ENCODE results near the gene ARAP2.

Gene ARAP2

DNA sequence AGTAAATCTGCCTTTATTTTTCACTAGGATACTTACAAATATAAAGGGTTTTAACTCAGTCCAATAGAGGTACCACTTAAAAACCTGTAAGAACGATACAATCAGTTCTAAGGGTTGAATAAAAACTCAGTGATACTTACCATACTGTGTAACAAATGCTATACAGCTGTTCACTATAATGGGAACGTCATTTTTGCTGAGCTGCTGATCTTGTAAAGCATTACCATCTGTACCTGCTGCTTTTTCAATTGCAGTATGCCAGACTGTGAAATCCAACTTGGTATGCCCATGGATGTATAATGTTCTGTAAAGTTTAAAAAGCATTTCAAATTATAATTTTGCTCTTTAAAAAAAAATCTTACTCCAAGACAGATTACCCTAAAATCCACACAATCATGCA, 111.2 kb downstream of the ARAP2 start:
- Histone ChIP-seq H3F3A (ENCODE audit: low read depth) (no peaks in the 10 kb centered on the region), H2AFZ (ENCODE audit: low read length) (no peak overlapping the region), H3K9me3 (ENCODE audit: insufficient read depth, low read depth, low read length) (no peaks in the 10 kb centered on the region), H3K4me1 (ENCODE audit: insufficient read depth, low read length, poor library complexity, severe bottlenecking) (no peaks in the 10 kb centered on the region), H3K27me3 (ENCODE audit: insufficient read depth, low read length, poor library complexity, severe bottlenecking) (no peaks in the 10 kb centered on the region), H3K9me2 (replicated peaks; ENCODE audit: low read depth, low read length) (no peaks in the 10 kb centered on the region), H3K4me2 (ENCODE audit: low read depth, low read length, poor library complexity, severe bottlenecking) (no peak overlapping the region), H3K9ac (ENCODE audit: low read depth, low read length, poor library complexity, severe bottlenecking) (no peak overlapping the region), H3K4me3 (ENCODE audit: low read length, poor library complexity, severe bottlenecking) (no peak overlapping the region), H3K36me3 (ENCODE audit: insufficient read depth, low read length) (peaks cover 9% of the 10 kb centered on the region), H3K79me2 (ENCODE audit: insufficient read depth, low read length) (no peaks in the 10 kb centered on the region), H4K20me1 (ENCODE audit: insufficient read depth, low read length, poor library complexity, severe bottlenecking) (no peaks in the 10 kb centered on the region)
- TF ChIP-seq EZH2phosphoT487 (IDR thresholded peaks at IDR 0.05; ENCODE audit: borderline replicate concordance), result no peak
- TF ChIP-seq, protein P1, sequence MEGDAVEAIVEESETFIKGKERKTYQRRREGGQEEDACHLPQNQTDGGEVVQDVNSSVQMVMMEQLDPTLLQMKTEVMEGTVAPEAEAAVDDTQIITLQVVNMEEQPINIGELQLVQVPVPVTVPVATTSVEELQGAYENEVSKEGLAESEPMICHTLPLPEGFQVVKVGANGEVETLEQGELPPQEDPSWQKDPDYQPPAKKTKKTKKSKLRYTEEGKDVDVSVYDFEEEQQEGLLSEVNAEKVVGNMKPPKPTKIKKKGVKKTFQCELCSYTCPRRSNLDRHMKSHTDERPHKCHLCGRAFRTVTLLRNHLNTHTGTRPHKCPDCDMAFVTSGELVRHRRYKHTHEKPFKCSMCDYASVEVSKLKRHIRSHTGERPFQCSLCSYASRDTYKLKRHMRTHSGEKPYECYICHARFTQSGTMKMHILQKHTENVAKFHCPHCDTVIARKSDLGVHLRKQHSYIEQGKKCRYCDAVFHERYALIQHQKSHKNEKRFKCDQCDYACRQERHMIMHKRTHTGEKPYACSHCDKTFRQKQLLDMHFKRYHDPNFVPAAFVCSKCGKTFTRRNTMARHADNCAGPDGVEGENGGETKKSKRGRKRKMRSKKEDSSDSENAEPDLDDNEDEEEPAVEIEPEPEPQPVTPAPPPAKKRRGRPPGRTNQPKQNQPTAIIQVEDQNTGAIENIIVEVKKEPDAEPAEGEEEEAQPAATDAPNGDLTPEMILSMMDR (conservative IDR thresholded peaks at IDR 0.05; ENCODE audit: low read length), result no peak

DNA sequence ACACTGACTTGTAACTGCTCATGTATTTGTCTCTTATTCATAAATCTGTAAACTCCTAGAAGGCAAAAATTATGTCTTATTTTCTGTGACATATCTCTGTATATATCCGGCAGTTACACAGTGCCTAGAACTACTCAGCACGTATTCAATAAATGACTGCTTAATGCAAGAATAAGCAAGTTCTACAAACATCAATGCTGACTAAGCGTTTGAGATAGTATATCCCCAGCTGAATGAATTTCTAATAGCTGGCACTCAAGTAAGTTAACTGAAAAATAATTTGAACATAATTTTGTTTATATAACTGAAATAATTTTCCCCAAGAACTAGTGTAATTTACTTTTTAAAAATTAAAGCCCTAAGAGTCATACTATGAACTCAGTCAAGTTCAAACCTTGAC, 113.7 kb downstream of the ARAP2 start:
- Histone ChIP-seq H3K36me3 (ENCODE audit: insufficient read depth, low read length) (peaks cover 12% of the 10 kb centered on the region), H3K9ac (ENCODE audit: low read depth, low read length, poor library complexity, severe bottlenecking) (no peak overlapping the region), H3K79me2 (ENCODE audit: insufficient read depth, low read length) (no peaks in the 10 kb centered on the region), H3K4me3 (ENCODE audit: low read length, poor library complexity, severe bottlenecking) (no peak overlapping the region), H3F3A (ENCODE audit: low read depth) (no peaks in the 10 kb centered on the region), H2AFZ (ENCODE audit: low read length) (no peak overlapping the region), H3K9me3 (ENCODE audit: insufficient read depth, low read depth, low read length) (no peaks in the 10 kb centered on the region), H4K20me1 (ENCODE audit: insufficient read depth, low read length, poor library complexity, severe bottlenecking) (no peaks in the 10 kb centered on the region), H3K4me1 (ENCODE audit: insufficient read depth, low read length, poor library complexity, severe bottlenecking) (no peaks in the 10 kb centered on the region), H3K27me3 (ENCODE audit: insufficient read depth, low read length, poor library complexity, severe bottlenecking) (no peaks in the 10 kb centered on the region), H3K9me2 (replicated peaks; ENCODE audit: low read depth, low read length) (no peaks in the 10 kb centered on the region), H3K4me2 (ENCODE audit: low read depth, low read length, poor library complexity, severe bottlenecking) (no peak overlapping the region)
- TF ChIP-seq, protein P1 (conservative IDR thresholded peaks at IDR 0.05; ENCODE audit: low read length), result no peak
- no peak for TF ChIP-seq EZH2phosphoT487 (IDR thresholded peaks at IDR 0.05; ENCODE audit: borderline replicate concordance)

DNA sequence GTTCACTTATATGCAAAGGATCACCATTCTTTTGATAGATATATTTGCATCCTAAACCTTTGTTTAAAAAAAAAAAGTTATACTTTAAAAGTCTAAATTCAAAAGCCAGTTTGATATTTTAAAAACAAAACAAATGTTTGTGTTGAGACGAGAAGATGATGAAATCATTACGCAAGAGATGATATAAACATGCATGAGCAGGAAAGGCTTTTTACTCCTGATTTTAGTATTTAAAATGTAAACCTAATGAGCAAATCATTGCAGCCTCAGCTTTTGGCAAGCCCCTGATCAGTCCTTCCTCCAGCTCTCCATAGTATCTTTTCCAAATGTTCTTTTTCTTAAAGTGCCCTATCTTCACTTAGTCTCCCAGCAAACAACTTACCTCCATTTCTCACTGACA, 115.6 kb downstream of the ARAP2 start:
- peaks cover 15% of the 10 kb centered on the region for H3K36me3 ChIP-seq (ENCODE audit: insufficient read depth, low read length)
- no peaks in the 10 kb centered on the region for H3K79me2 ChIP-seq (ENCODE audit: insufficient read depth, low read length)
- H3K9me2 ChIP-seq (replicated peaks; ENCODE audit: low read depth, low read length), result no peaks in the 10 kb centered on the region
- TF ChIP-seq EZH2phosphoT487 (IDR thresholded peaks at IDR 0.05; ENCODE audit: borderline replicate concordance), result no peak
- TF ChIP-seq, protein P1 (conservative IDR thresholded peaks at IDR 0.05; ENCODE audit: low read length), result no peak
- no peak overlapping the region for H3K4me2 ChIP-seq (ENCODE audit: low read depth, low read length, poor library complexity, severe bottlenecking)
- H3K9ac ChIP-seq (ENCODE audit: low read depth, low read length, poor library complexity, severe bottlenecking), result no peak overlapping the region
- no peaks in the 10 kb centered on the region for H4K20me1 ChIP-seq (ENCODE audit: insufficient read depth, low read length, poor library complexity, severe bottlenecking)
- no peak overlapping the region for H2AFZ ChIP-seq (ENCODE audit: low read length)
- H3K4me3 ChIP-seq (ENCODE audit: low read length, poor library complexity, severe bottlenecking), result no peak overlapping the region
- no peaks in the 10 kb centered on the region for H3K27me3 ChIP-seq (ENCODE audit: insufficient read depth, low read length, poor library complexity, severe bottlenecking)
- H3K4me1 ChIP-seq (ENCODE audit: insufficient read depth, low read length, poor library complexity, severe bottlenecking), result no peaks in the 10 kb centered on the region
- no peaks in the 10 kb centered on the region for H3F3A ChIP-seq (ENCODE audit: low read depth)
- H3K9me3 ChIP-seq (ENCODE audit: insufficient read depth, low read depth, low read length), result no peaks in the 10 kb centered on the region

All from Loucy (cell line).